HG02938 (cell line): ENCODE data around the gene SNX33.
"Not testable (repeated sequence)": the region's sequence is repeated elsewhere in the genome, so short reads cannot be mapped to it uniquely, and the experiment has no call there.

Source experiments
- ATAC-seq: cut with Tn5 transposase; IDR thresholded peaks from one replicate; pipeline ENCODE4 v1.9.1; 2021; ENCODE audit warnings: mild to moderate bottlenecking, moderate library complexity; ENCODE audit not compliant: unreplicated experiment

Gene SNX33

GRCh38 chr15:75659928-75660645 is 12.4 kb downstream of the SNX33 start:
- ATAC-seq = no peak

- no peak for ATAC-seq
Observed at GRCh38 chr15:75661100-75661755, 13.5 kb downstream of the SNX33 start.

GRCh38 chr15:75661756-75662140 is 14.0 kb downstream of the SNX33 start:
- ATAC-seq = no peak

- ATAC-seq = no peak
Observed at GRCh38 chr15:75662823-75663519, 15.3 kb downstream of the SNX33 start.

- no peak for ATAC-seq
Observed at GRCh38 chr15:75663931-75664421, 16.3 kb downstream of the SNX33 start.

- ATAC-seq = no peak
Observed at GRCh38 chr15:75666823-75667501, 19.2 kb downstream of the SNX33 start.

GRCh38 chr15:75669191-75669878 is 21.6 kb downstream of the SNX33 start:
- ATAC-seq = no peak

- ATAC-seq = no peak
Observed at GRCh38 chr15:75669879-75670212, 22.1 kb downstream of the SNX33 start.

- no peak for ATAC-seq
Observed at GRCh38 chr15:75671730-75672602, 24.3 kb downstream of the SNX33 start.

GRCh38 chr15:75672646-75673425 is 25.1 kb downstream of the SNX33 start:
- no peak for ATAC-seq

GRCh38 chr15:75673426-75674235 is 25.9 kb downstream of the SNX33 start:
- no peak for ATAC-seq

GRCh38 chr15:75674366-75674765 is 26.7 kb downstream of the SNX33 start:
- ATAC-seq = no peak

- no peak for ATAC-seq
Observed at GRCh38 chr15:75675579-75676404, 28.1 kb downstream of the SNX33 start.

- no peak for ATAC-seq
Observed at GRCh38 chr15:75676688-75677464, 29.2 kb downstream of the SNX33 start.

GRCh38 chr15:75677465-75678323 is 30.0 kb downstream of the SNX33 start:
- ATAC-seq = no peak

- ATAC-seq = not testable (repeated sequence)
Observed at GRCh38 chr15:75678324-75678690, 30.6 kb downstream of the SNX33 start.
